Brain microvascular endothelial cell (primary cell): ENCODE data around the gene MGST2.

ENCODE experiments used
- DNase-seq: peaks from one replicate; pipeline ENCODE4 v3.0.0-alpha.2; 2020
- H3K27ac ChIP-seq: fragments of 250-450 bp; sonication (Bioruptor Pico); 2 replicates; pipeline ENCODE4 v1.5.1; 2020; ENCODE audit warnings: mild to moderate bottlenecking, moderate library complexity
- H3K27me3 ChIP-seq: fragments of 250-450 bp; sonication (Bioruptor Pico); replicated peaks from 2 replicates; pipeline ENCODE4 v1.5.1; 2020; ENCODE audit warnings: mild to moderate bottlenecking
- H3K36me3 ChIP-seq: fragments of 250-450 bp; sonication (Bioruptor Pico); replicated peaks from 2 replicates; pipeline ENCODE4 v1.5.1; 2020; ENCODE audit warnings: mild to moderate bottlenecking
- H3K4me3 ChIP-seq: 2 replicates; pipeline ENCODE4 v1.5.1; 2011; ENCODE audit warnings: low read depth, mild to moderate bottlenecking, control low read depth, low read length, moderate library complexity
- CTCF ChIP-seq: IDR thresholded peaks from 2 replicates; pipeline ENCODE4 v1.5.1; 2011; ENCODE audit warnings: low read depth, mild to moderate bottlenecking, moderate library complexity, low read length, control low read depth, inconsistent platforms; ENCODE audit errors: missing control alignments
- in situ Hi-C: cut with HindIII; loops from 2 replicates; pipeline ENCODE4 v1.10.0; 2017; ENCODE audit warnings: low sequenced_read_pairs, low pct_ligation_motif_present

MGST2 gene

GRCh38 chr4:139676913-139677585 lies 11.4 kb downstream of the MGST2 start:
- in situ Hi-C loops = no loop called here
- Histone ChIP-seq H3K4me3 (no peak overlapping the region), H3K27me3 (no peaks in the 10 kb centered on the region), H3K36me3 (no peaks in the 10 kb centered on the region), H3K27ac (no peak overlapping the region)
- TF ChIP-seq CTCF = no peak
- DNase-seq = no peak

DNA sequence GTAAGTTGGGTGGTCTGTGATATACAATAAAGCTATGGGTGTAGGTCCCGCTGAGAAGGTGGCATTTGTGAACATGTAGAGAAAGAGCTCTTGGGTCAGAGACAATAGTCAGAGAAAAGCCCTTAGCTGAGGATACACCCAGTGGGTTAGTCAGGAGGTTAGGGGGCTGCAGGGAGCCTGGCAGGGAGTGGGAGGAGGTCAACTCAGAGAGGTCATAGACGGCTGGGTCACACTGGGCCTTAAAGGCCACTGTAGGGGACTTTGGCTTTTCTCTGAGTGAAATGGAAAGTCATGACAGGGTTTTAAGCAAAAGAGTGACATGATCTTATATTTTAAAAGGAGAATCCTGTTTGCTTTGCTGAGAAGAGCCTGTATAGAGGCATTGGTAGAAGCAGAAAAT lies 16.7 kb downstream of the MGST2 start:
- DNase-seq = no peak
- no peak overlapping the region for H3K27ac ChIP-seq
- no peak overlapping the region for H3K4me3 ChIP-seq
- H3K36me3 ChIP-seq = no peaks in the 10 kb centered on the region
- H3K27me3 ChIP-seq = no peaks in the 10 kb centered on the region
- TF ChIP-seq CTCF = no peak
- in situ Hi-C loops = no loop called here

- Histone ChIP-seq H3K4me3 (no peak overlapping the region), H3K36me3 (no peaks in the 10 kb centered on the region), H3K27ac (no peak overlapping the region), H3K27me3 (no peaks in the 10 kb centered on the region)
- no peak for DNase-seq
- in situ Hi-C loops = no loop called here
- no peak for TF ChIP-seq CTCF
Observed at GRCh38 chr4:139682741-139683151, 17.1 kb downstream of the MGST2 start.

DNA sequence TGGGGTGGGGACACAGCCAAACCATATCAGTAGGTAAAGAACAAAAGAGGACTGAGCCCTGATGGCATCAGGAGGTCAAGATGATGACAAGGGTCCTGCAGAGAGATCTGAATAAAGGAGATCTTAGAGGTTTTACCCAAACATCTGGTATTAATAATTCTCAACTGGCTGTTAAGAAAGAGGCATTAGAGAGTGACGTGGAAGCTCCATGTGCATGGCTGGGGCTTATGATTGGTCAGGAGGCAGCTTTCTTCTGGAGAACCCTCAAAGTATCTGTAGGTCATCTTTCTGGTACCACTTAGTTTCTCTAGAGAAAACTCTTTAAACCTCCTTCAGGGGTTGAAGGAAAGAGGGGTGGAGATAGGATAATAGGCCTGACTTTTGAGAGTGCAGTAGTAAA lies 18.7 kb downstream of the MGST2 start:
- no peak for DNase-seq
- TF ChIP-seq CTCF = no peak
- H3K27me3 ChIP-seq = no peaks in the 10 kb centered on the region
- no peaks in the 10 kb centered on the region for H3K36me3 ChIP-seq
- no peak overlapping the region for H3K4me3 ChIP-seq
- in situ Hi-C loops = no loop called here
- no peak overlapping the region for H3K27ac ChIP-seq

DNA sequence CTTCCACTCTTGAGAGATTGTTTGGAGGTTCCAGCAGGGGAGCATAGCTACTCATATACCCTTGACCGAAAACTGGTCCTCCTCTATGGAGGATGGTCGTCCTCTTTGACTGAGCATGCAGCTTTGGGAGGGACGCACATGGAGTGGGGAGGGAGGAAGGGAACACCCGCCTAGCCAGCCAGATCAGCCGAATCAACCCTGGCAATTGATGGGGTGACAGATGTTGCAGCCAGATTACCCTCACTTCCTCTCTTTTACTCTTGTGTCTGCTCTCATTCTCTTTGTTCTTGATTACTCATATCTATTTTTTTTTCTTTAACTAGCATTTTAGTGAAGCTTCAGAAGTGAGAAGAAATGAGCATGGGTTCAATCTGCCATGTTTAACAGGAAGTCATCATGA lies 19.6 kb downstream of the MGST2 start:
- Histone ChIP-seq H3K27ac (no peak overlapping the region), H3K27me3 (no peaks in the 10 kb centered on the region), H3K36me3 (no peaks in the 10 kb centered on the region), H3K4me3 (no peak overlapping the region)
- TF ChIP-seq CTCF = no peak
- in situ Hi-C loops = no loop called here
- no peak for DNase-seq

DNA sequence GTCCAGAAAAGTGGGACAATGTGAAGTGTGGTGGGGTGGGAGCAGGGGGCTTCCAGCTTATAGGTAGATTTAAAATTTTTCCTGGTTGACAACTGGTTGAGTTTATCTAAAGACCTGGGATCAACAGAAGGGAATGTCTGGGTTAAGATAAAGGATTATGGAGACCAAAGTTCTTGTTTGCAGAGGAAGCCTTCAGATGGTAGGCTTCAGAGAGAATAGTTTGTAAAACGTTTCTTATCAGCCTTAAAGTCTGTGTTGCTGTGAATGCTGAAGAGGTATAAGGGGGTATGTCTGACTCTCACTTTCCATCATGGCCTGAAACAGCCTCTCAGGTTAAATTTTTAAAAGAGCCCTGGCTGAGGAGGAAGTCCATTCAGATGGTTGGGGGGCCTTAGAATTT lies 20.5 kb downstream of the MGST2 start:
- DNase-seq = no peak
- Histone ChIP-seq H3K4me3 (no peak overlapping the region), H3K36me3 (no peaks in the 10 kb centered on the region), H3K27me3 (no peaks in the 10 kb centered on the region), H3K27ac (no peak overlapping the region)
- in situ Hi-C loops = no loop called here
- TF ChIP-seq CTCF = no peak
